ENCODE results near the gene HCN2.
"Not testable (repeated sequence)": the region's sequence is repeated elsewhere in the genome, so short reads cannot be mapped to it uniquely, and the experiment has no call there.

DNA sequence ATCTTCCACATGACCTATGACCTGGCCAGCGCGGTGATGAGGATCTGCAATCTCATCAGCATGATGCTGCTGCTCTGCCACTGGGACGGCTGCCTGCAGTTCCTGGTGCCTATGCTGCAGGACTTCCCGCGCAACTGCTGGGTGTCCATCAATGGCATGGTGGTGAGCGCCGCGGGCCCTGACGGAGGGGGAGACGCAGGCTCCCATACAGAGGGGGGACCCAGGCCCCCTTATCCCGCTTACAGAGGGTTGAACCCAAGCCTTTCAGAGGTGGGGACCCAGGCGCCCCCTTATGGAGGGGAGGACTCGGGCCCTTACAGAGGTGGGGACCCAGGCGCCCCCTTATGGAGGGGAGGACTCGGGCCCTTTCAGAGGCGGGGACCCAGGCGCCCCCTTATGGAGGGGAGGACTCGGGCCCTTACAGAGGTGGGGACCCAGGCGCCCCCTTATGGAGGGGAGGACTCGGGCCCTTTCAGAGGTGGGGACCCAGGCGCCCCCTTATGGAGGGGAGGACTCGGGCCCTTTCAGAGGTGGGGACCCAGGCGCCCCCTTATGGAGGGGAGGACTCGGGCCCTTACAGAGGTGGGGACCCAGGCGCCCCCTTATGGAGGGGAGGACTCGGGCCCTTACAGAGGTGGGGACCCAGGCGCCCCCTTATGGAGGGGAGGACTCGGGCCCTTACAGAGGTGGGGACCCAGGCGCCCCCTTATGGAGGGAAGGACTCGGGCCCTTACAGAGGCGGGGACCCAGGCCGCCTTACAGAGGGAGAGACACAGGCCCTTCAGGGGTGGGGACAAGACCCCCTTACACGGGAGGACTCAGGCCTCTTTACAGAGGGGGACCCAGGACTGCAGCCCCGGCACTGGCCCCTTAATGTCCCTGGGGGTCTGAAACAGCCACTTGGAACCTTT is 15.6 kb downstream of the HCN2 start:
- TF ChIP-seq, protein P1, sequence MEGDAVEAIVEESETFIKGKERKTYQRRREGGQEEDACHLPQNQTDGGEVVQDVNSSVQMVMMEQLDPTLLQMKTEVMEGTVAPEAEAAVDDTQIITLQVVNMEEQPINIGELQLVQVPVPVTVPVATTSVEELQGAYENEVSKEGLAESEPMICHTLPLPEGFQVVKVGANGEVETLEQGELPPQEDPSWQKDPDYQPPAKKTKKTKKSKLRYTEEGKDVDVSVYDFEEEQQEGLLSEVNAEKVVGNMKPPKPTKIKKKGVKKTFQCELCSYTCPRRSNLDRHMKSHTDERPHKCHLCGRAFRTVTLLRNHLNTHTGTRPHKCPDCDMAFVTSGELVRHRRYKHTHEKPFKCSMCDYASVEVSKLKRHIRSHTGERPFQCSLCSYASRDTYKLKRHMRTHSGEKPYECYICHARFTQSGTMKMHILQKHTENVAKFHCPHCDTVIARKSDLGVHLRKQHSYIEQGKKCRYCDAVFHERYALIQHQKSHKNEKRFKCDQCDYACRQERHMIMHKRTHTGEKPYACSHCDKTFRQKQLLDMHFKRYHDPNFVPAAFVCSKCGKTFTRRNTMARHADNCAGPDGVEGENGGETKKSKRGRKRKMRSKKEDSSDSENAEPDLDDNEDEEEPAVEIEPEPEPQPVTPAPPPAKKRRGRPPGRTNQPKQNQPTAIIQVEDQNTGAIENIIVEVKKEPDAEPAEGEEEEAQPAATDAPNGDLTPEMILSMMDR (IDR thresholded peaks at IDR 0.05) = not testable (repeated sequence)
- TF ChIP-seq POLR2A (IDR thresholded peaks at IDR 0.05) = not testable (repeated sequence)
